EL (cell line): ENCODE measurements around the gene ANKRD18B.
A peak's percentile ranks its signal among the peaks of the same experiment; 100 is the strongest.
"Not testable (repeated sequence)": the region's sequence is repeated elsewhere in the genome, so short reads cannot be mapped to it uniquely, and the experiment has no call there.

Experiments used
- DNase-seq: peaks from one replicate; pipeline ENCODE4 v3.0.0-alpha.2; 2016

Gene ANKRD18B

GRCh38 chr9:33535541-33535940, 11.5 kb downstream of the ANKRD18B start:
- DNase-seq = no peak

- peak; percentile 25 for DNase-seq
These were observed 19.4 kb downstream of the ANKRD18B start for GRCh38 chr9:33543463-33543862.

GRCh38 chr9:33545715-33546114, 21.7 kb downstream of the ANKRD18B start:
- DNase-seq = not testable (repeated sequence)

- DNase-seq = peak; percentile 39
These were observed 24.8 kb downstream of the ANKRD18B start for GRCh38 chr9:33548816-33549215.

- DNase-seq = peak; percentile 51
These were observed 25.4 kb downstream of the ANKRD18B start for GRCh38 chr9:33549418-33549817.

- DNase-seq = not testable (repeated sequence)
These were observed 27.1 kb downstream of the ANKRD18B start for GRCh38 chr9:33551183-33551582.

GRCh38 chr9:33552315-33552725, 28.3 kb downstream of the ANKRD18B start:
- not testable (repeated sequence) for DNase-seq

GRCh38 chr9:33560217-33560616, 36.2 kb downstream of the ANKRD18B start:
- peak; percentile 28 for DNase-seq

GRCh38 chr9:33562196-33562595, 38.1 kb downstream of the ANKRD18B start:
- DNase-seq = not testable (repeated sequence)

- DNase-seq = not testable (repeated sequence)
These were observed 43.7 kb downstream of the ANKRD18B start for GRCh38 chr9:33567776-33568175.

GRCh38 chr9:33577786-33578185, 53.7 kb downstream of the ANKRD18B start:
- DNase-seq = not testable (repeated sequence)

- DNase-seq = not testable (repeated sequence)
These were observed 55.9 kb downstream of the ANKRD18B start for GRCh38 chr9:33579996-33580395.

GRCh38 chr9:33582686-33583085, 58.6 kb downstream of the ANKRD18B start:
- DNase-seq = peak; percentile 48

- not testable (repeated sequence) for DNase-seq
These were observed 62.1 kb downstream of the ANKRD18B start for GRCh38 chr9:33586128-33586527.

GRCh38 chr9:33587799-33588198, 63.7 kb downstream of the ANKRD18B start:
- not testable (repeated sequence) for DNase-seq

GRCh38 chr9:33588876-33589275, 64.8 kb downstream of the ANKRD18B start:
- DNase-seq = not testable (repeated sequence)

GRCh38 chr9:33590857-33591256, 66.8 kb downstream of the ANKRD18B start:
- DNase-seq = not testable (repeated sequence)

- not testable (repeated sequence) for DNase-seq
These were observed 72.9 kb downstream of the ANKRD18B start for GRCh38 chr9:33596974-33597373.

GRCh38 chr9:33597386-33597785, 73.3 kb downstream of the ANKRD18B start:
- DNase-seq = not testable (repeated sequence)

GRCh38 chr9:33598796-33599379, 74.8 kb downstream of the ANKRD18B start:
- not testable (repeated sequence) for DNase-seq

- not testable (repeated sequence) for DNase-seq
These were observed 76.9 kb downstream of the ANKRD18B start for GRCh38 chr9:33600911-33601310.

- peak; percentile 19 for DNase-seq
These were observed 80.2 kb downstream of the ANKRD18B start for GRCh38 chr9:33604249-33604648.

- DNase-seq = not testable (repeated sequence)
These were observed 80.9 kb downstream of the ANKRD18B start for GRCh38 chr9:33604936-33605335.

- DNase-seq = no peak
These were observed 87.3 kb downstream of the ANKRD18B start for GRCh38 chr9:33611358-33611757.

GRCh38 chr9:33612410-33612809, 88.4 kb downstream of the ANKRD18B start:
- DNase-seq = not testable (repeated sequence)
